ENCODE results near the gene NPIPA1. TPM values are rescaled to one million over a fixed set of nuclear protein-coding genes. Genes with fewer than 3 reads are reported as not detected.
A peak's percentile ranks its signal among the peaks of the same experiment; 100 is the strongest.
"Not testable (repeated sequence)": the region's sequence is repeated elsewhere in the genome, so short reads cannot be mapped to it uniquely, and the experiment has no call there.

NPIPA1 gene
- total RNA-seq (79.3 TPM), polyA plus RNA-seq (ENCODE audit: insufficient read depth, low read depth, low replicate concordance) (26.7 TPM)
- long read RNA-seq, donor 1, result 0 reads
- long read RNA-seq, donor 2, result 0 reads
- long read RNA-seq, donor 3, partial matches to known transcripts, result 10 of 10 reads
- long read RNA-seq, donor 3, other reads (novel, unspliced or antisense), result 0 of 10 reads
- long read RNA-seq, donor 4, result 0 reads
- long read RNA-seq, donor 5, result 0 reads
- long read RNA-seq, donor 6, result 0 reads
- long read RNA-seq, donor 7, partial matches to known transcripts, result 4 of 5 reads
- long read RNA-seq, donor 7, other reads (novel, unspliced or antisense), result 1 of 5 reads
- long read RNA-seq, donor 8, result 0 reads
- long read RNA-seq, donor 9, partial matches to known transcripts, result 0 of 1 reads
- long read RNA-seq, donor 9, other reads (novel, unspliced or antisense), result 0 of 1 reads
- long read RNA-seq, donor 10, partial matches to known transcripts, result 0 of 1 reads
- long read RNA-seq, donor 10, other reads (novel, unspliced or antisense), result 0 of 1 reads

DNA sequence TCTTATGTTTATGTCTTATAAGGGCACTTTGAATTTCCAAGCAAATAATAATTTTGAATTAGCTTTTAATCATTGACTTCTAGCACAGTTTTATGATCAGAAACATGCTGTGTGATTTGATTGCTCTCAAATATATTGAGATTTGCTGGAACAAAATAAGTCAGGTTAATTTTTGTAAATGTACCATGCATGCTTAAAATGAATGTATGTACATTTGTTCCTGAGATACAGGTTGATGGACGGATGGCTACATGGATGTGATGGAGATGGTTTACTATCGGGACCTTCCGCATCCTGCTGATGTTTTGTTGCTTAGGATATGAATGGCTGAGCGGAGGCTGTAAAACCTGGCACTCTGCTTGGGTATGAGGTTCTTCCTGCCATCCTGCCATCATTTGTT, at the start of gene NPIPA1:
Gene NPIPA1 (plus strand): TSS at position 301 of the 400 bp plus-strand sequence. CDS start 0 bp downstream, at position 301.
- FAIRE-seq; H3K4me1 ChIP-seq (ENCODE audit: control insufficient read depth in 2 of 3, insufficient read depth in 2 of 3, low read depth in 1 of 3, low read length in 3 of 3); H3K27me3 ChIP-seq (ENCODE audit: control insufficient read depth, insufficient read depth, low read length); H3K27ac ChIP-seq (ENCODE audit: low read depth in 2 of 2, low read length in 2 of 2); H3K9me3 ChIP-seq (ENCODE audit: control insufficient read depth in 2 of 3, insufficient read depth in 1 of 3, low read length in 3 of 3); H3K36me3 ChIP-seq (ENCODE audit: control insufficient read depth in 2 of 3, insufficient read depth in 3 of 3, low read length in 3 of 3); H3K9ac ChIP-seq (ENCODE audit: low read length in 3 of 3); intact Hi-C loops (cut with DNase I); H3K4me3 ChIP-seq (ENCODE audit: low read length in 3 of 3); DNase-seq: not testable (repeated sequence)

DNA sequence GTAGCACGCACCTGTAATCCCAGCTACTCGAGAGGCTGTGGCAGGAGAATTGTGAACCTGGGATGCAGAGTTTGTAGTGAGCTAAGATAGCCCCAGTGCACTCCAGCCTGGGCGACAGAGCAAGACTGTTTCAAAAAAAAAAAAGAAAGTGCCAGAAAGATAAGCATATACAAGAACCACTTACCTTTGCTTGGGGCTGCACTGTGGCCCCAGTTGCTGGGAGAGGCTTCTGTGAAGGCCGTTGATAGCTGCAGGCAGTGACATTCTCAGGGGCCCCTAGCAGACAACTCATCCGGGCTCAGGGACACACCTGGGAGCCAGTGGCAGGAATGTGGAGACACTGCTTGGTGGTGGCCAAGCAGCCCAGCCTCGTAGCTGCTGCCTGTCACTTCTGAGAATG, 45.1 kb upstream of the NPIPA1 start:
- FAIRE-seq, DNase-seq: not testable (repeated sequence)

DNA sequence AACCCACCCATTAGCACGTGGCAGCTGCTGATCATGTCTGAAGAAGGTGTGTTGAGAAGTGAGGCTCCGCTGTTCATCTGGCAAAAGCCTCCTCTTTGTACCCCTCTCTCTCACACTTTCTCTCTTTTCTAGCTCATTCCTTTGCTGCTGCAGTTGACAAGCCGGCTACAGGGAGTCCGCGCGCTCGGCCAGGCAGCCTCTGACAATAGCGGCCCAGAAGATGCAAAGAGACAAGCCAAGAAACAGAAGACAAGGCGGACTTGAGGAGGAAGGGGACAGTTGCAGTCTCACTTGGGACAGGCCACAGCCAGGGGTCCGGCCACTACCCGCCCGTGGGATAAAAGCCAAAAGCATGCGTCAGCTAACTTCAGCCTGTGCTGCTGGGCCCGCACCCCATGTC, 41.9 kb upstream of the NPIPA1 start:
- H3K36me3 ChIP-seq (ENCODE audit: control insufficient read depth in 2 of 3, insufficient read depth in 3 of 3, low read length in 3 of 3); H3K4me1 ChIP-seq (ENCODE audit: control insufficient read depth in 2 of 3, insufficient read depth in 2 of 3, low read depth in 1 of 3, low read length in 3 of 3); H3K9ac ChIP-seq (ENCODE audit: low read length in 3 of 3); FAIRE-seq; intact Hi-C loops (cut with DNase I); H3K4me3 ChIP-seq (ENCODE audit: low read length in 3 of 3); H3K27me3 ChIP-seq (ENCODE audit: control insufficient read depth, insufficient read depth, low read length); H3K27ac ChIP-seq (ENCODE audit: low read depth in 2 of 2, low read length in 2 of 2); H3K9me3 ChIP-seq (ENCODE audit: control insufficient read depth in 2 of 3, insufficient read depth in 1 of 3, low read length in 3 of 3): not testable (repeated sequence)
- DNase-seq, result peak in 1 of 5 donors; percentile 29

More for the DNA sequence above, 45.1 kb upstream of the NPIPA1 start:
- H3K9me3 ChIP-seq (ENCODE audit: control insufficient read depth in 2 of 3, insufficient read depth in 1 of 3, low read length in 3 of 3); intact Hi-C loops (cut with DNase I); H3K36me3 ChIP-seq (ENCODE audit: control insufficient read depth in 2 of 3, insufficient read depth in 3 of 3, low read length in 3 of 3); H3K9ac ChIP-seq (ENCODE audit: low read length in 3 of 3); H3K4me3 ChIP-seq (ENCODE audit: low read length in 3 of 3); H3K27me3 ChIP-seq (ENCODE audit: control insufficient read depth, insufficient read depth, low read length); H3K27ac ChIP-seq (ENCODE audit: low read depth in 2 of 2, low read length in 2 of 2); H3K4me1 ChIP-seq (ENCODE audit: control insufficient read depth in 2 of 3, insufficient read depth in 2 of 3, low read depth in 1 of 3, low read length in 3 of 3): not testable (repeated sequence)

DNA sequence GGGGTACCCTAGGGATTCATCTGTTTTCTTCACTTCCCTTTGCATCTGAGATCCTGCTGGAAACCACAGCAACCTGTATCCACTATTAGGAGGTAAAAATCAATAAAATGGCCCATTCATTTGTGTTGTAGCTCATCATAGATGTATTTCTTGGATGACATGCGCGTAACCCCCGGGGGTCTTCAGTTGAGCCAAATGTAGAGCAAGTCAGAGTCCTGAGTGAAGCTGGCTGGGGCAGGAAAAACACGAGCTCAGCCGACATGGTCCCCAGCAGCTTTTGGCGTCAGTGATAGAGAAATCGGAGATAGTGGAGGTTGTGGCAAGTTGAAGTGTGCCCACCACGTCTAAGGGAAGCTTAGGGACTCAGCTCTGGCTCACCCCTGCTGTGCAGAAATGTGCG, 41.2 kb upstream of the NPIPA1 start:
- H3K9me3 ChIP-seq (ENCODE audit: control insufficient read depth in 2 of 3, insufficient read depth in 1 of 3, low read length in 3 of 3); H3K9ac ChIP-seq (ENCODE audit: low read length in 3 of 3); H3K4me3 ChIP-seq (ENCODE audit: low read length in 3 of 3); intact Hi-C loops (cut with DNase I); FAIRE-seq; H3K36me3 ChIP-seq (ENCODE audit: control insufficient read depth in 2 of 3, insufficient read depth in 3 of 3, low read length in 3 of 3); H3K27me3 ChIP-seq (ENCODE audit: control insufficient read depth, insufficient read depth, low read length); H3K4me1 ChIP-seq (ENCODE audit: control insufficient read depth in 2 of 3, insufficient read depth in 2 of 3, low read depth in 1 of 3, low read length in 3 of 3); H3K27ac ChIP-seq (ENCODE audit: low read depth in 2 of 2, low read length in 2 of 2): not testable (repeated sequence)
- peak in 2 of 5 donors; percentile 19 to 47 for DNase-seq

DNA sequence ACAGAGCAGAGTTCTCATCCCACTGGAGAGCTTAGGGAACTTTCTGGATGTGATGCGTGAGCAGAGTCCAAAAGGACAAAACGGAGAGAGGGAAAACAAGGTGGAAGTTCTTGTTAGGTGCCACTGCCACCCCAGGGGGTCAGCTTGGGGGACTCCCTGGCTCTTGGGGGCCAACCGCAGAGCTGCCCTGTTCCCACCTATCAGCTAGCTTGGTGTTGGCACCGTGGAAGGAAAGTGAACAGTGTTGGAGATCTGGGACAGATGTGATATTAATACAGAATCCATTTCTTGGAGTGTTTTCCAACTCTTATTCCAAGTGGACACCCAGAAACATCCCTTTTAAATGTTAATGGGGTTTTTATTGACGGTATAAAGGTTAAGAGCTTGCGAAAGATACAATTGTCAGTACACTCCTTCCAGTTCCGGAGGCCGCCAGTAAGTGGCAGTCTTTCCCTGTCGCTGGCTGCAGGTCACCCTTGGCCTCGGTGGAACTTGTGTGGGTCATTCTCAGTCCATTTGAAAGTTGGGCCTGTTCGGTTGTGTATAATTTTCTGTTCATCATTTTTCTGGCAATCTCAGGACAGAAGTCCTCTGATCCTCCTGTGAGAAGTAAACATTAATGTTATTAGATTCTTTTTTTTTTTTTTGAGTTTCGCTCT, 40.1 kb upstream of the NPIPA1 start:
- FAIRE-seq; H3K27me3 ChIP-seq (ENCODE audit: control insufficient read depth, insufficient read depth, low read length); intact Hi-C loops (cut with DNase I); H3K27ac ChIP-seq (ENCODE audit: low read depth in 2 of 2, low read length in 2 of 2); H3K4me3 ChIP-seq (ENCODE audit: low read length in 3 of 3); H3K36me3 ChIP-seq (ENCODE audit: control insufficient read depth in 2 of 3, insufficient read depth in 3 of 3, low read length in 3 of 3); DNase-seq; H3K9me3 ChIP-seq (ENCODE audit: control insufficient read depth in 2 of 3, insufficient read depth in 1 of 3, low read length in 3 of 3); H3K9ac ChIP-seq (ENCODE audit: low read length in 3 of 3); H3K4me1 ChIP-seq (ENCODE audit: control insufficient read depth in 2 of 3, insufficient read depth in 2 of 3, low read depth in 1 of 3, low read length in 3 of 3): not testable (repeated sequence)

- not testable (repeated sequence) for H3K9ac ChIP-seq (ENCODE audit: low read length in 3 of 3)
Observed at GRCh38 chr16:14898162-14898561, 39.1 kb upstream of the NPIPA1 start.

DNA sequence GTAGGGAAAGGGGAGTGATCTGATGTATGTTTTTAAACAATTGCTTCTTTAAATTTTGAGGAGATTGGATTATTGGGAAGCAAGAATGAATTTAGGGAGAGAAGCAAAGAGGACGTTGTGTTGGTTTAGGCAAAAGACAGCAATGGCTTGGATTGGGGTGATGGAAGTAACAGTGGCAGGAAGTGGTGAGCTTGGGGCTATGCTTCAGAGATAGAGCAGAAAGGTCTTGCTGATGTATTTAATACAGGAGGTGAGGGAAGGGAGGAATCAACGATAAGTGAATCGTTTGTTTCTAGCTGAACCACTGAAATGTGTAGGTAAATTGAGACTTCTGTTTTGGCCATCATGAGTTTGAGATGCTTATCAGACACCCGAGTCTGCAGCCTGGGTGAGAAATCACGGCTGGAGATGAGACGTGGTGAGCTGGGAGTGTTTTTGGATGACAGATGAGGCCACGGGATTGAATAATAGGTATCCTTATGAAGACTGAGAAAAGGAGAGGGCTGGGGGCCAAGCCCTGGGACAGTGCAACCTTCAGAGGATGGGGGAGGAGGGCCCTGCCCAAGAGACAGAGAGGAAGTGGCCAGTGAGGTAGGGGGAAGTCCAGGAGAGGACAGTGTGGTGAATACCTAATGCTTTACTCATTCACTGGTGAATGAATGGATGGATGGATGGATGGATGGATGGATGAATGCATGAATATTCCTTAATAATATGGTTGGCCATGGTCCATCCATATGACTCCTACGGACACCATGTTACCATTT, 33.9 kb upstream of the NPIPA1 start:
- H3K4me1 ChIP-seq (ENCODE audit: control insufficient read depth in 2 of 3, insufficient read depth in 2 of 3, low read depth in 1 of 3, low read length in 3 of 3); intact Hi-C loops (cut with DNase I); H3K36me3 ChIP-seq (ENCODE audit: control insufficient read depth in 2 of 3, insufficient read depth in 3 of 3, low read length in 3 of 3); H3K27me3 ChIP-seq (ENCODE audit: control insufficient read depth, insufficient read depth, low read length); H3K9ac ChIP-seq (ENCODE audit: low read length in 3 of 3); FAIRE-seq; H3K9me3 ChIP-seq (ENCODE audit: control insufficient read depth in 2 of 3, insufficient read depth in 1 of 3, low read length in 3 of 3); H3K27ac ChIP-seq (ENCODE audit: low read depth in 2 of 2, low read length in 2 of 2); H3K4me3 ChIP-seq (ENCODE audit: low read length in 3 of 3): not testable (repeated sequence)
- peak in 1 of 5 donors; percentile 20 for DNase-seq

More at GRCh38 chr16:14898162-14898561, 39.1 kb upstream of the NPIPA1 start:
- H3K27ac ChIP-seq (ENCODE audit: low read depth in 2 of 2, low read length in 2 of 2); intact Hi-C loops (cut with DNase I); H3K4me1 ChIP-seq (ENCODE audit: control insufficient read depth in 2 of 3, insufficient read depth in 2 of 3, low read depth in 1 of 3, low read length in 3 of 3); H3K9me3 ChIP-seq (ENCODE audit: control insufficient read depth in 2 of 3, insufficient read depth in 1 of 3, low read length in 3 of 3); H3K36me3 ChIP-seq (ENCODE audit: control insufficient read depth in 2 of 3, insufficient read depth in 3 of 3, low read length in 3 of 3); H3K27me3 ChIP-seq (ENCODE audit: control insufficient read depth, insufficient read depth, low read length); FAIRE-seq; H3K4me3 ChIP-seq (ENCODE audit: low read length in 3 of 3): not testable (repeated sequence)
- peak in 1 of 5 donors; percentile 36 for DNase-seq
